K562 (cell line): ENCODE results near the gene CENPH. TPM values are rescaled to one million over a fixed set of nuclear protein-coding genes. Genes with fewer than 3 reads are reported as not detected.

ENCODE experiments used
- E2F6 ChIP-seq, 2 experiments: IDR thresholded peaks; 2 replicates each; pipeline ENCODE4 v1.6.1; 2011; ENCODE audit warnings: borderline replicate concordance in 1 of 2, control low read depth in 1 of 2, low read depth in 1 of 2, low read length in 1 of 2, mild to moderate bottlenecking in 1 of 2, mixed read lengths in 1 of 2, moderate library complexity in 1 of 2; ENCODE audit not compliant: insufficient read depth in 1 of 2, insufficient read length in 1 of 2, poor library complexity in 1 of 2, severe bottlenecking in 1 of 2; ENCODE audit errors: extremely low read depth in 1 of 2
- EGR1 ChIP-seq: fragments of 450-650 bp; conservative IDR thresholded peaks from 2 replicates; pipeline ENCODE4 v1.6.1; 2017; ENCODE audit warnings: mild to moderate bottlenecking
- MGA ChIP-seq: fragments of 450-650 bp; IDR thresholded peaks from 2 replicates; pipeline ENCODE4 v1.6.1; 2016; ENCODE audit warnings: mild to moderate bottlenecking, moderate library complexity
- THAP7 ChIP-seq: fragments of 250-450 bp; sonication (Bioruptor Pico); IDR thresholded peaks from 2 replicates; pipeline ENCODE4 v1.5.0; 2021
- ZKSCAN1 ChIP-seq: fragments of 150-350 bp; IDR thresholded peaks from 2 replicates; pipeline ENCODE4 v1.6.1; 2016; ENCODE audit warnings: low read depth, low read length
- ZNF316 ChIP-seq: fragments of 450-650 bp; IDR thresholded peaks from 2 replicates; pipeline ENCODE4 v1.6.1; 2016
- ZNF561 ChIP-seq: fragments of 450-650 bp; formaldehyde crosslinking; conservative IDR thresholded peaks from 2 replicates; pipeline ENCODE4 v1.4.0; 2020; ENCODE audit warnings: mild to moderate bottlenecking, moderate library complexity
- polyA plus RNA-seq, 8 experiments: library from polyadenylated mRNA; depleted of rRNA in 4 of 8; stranded (reverse) in 5 of 8; unstranded in 3 of 8; fragments of >200 nt; fragmentation: Nextera tagmentation in 2 of 8; fragmentation: Illumina TruSeq in 1 of 8; extraction: Ambion mirVana in 2 of 8; extraction: Trizol in 1 of 8; gene quantifications; 2 replicates each; pipeline versions ENCODE4 v1.2.1 to v1.2.3, GENCODE V29; 2011 to 2014; ENCODE audit warnings: inconsistent platforms in 1 of 8, missing spikeins in 1 of 8
- total RNA-seq, 7 experiments: library from RNA; depleted of rRNA in 6 of 7; stranded (reverse); fragments of >200 nt in 6 of 7; fragmentation: Illumina TruSeq in 2 of 7; extraction: Trizol in 2 of 7; gene quantifications; 2 replicates each; pipeline versions ENCODE4 v1.2.1 to v1.2.3, GENCODE V29; 2011 to 2021; ENCODE audit warnings: low replicate concordance in 1 of 7
- TF ChIP-seq, protein P1 (sequence below): fragments of 450-650 bp; formaldehyde crosslinking; IDR thresholded peaks from 2 replicates; pipeline ENCODE4 v1.4.0; 2022; ENCODE audit warnings: missing genetic modification characterization
- TF ChIP-seq, protein P2 (sequence below), 2 experiments: fragments of 450-650 bp; IDR thresholded peaks; 2 replicates each; pipeline ENCODE4 v1.6.1; 2016

CENPH gene
- total and polyA plus RNA-seq, 9 of the 15 experiments (the other 6 are each of a cell fraction or from before 2014, with no cell fraction given) = 10.5 to 124 (median 74.9) TPM

- TF ChIP-seq ZNF316 (peak; percentile 46; the same call in 1 of the 2 replicates), MGA (peak; percentile 38), ZKSCAN1 (0 out of 2 replicates have a peak, but pooled peaks have one; percentile 28), EGR1 (peak; percentile 76), E2F6 (IDR thresholded peaks at IDR 0.05; ENCODE audit: borderline replicate concordance in 1 of 2, extremely low read depth in 1 of 2, insufficient read depth in 1 of 2, insufficient read length in 1 of 2, low read depth in 1 of 2, low read length in 1 of 2, poor library complexity in 1 of 2, severe bottlenecking in 1 of 2) (peak; percentile 30 to 53), THAP7 (CRISPR knock-in tag) (no peak), ZNF561 (CRISPR knock-in tag) (no peak)
- TF ChIP-seq, protein P1, sequence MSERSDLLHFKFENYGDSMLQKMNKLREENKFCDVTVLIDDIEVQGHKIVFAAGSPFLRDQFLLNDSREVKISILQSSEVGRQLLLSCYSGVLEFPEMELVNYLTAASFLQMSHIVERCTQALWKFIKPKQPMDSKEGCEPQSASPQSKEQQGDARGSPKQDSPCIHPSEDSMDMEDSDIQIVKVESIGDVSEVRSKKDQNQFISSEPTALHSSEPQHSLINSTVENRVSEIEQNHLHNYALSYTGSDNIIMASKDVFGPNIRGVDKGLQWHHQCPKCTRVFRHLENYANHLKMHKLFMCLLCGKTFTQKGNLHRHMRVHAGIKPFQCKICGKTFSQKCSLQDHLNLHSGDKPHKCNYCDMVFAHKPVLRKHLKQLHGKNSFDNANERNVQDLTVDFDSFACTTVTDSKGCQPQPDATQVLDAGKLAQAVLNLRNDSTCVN (CRISPR knock-in tag) = peak; percentile 84; the same call in 1 of the 2 replicates
- TF ChIP-seq, protein P2, sequence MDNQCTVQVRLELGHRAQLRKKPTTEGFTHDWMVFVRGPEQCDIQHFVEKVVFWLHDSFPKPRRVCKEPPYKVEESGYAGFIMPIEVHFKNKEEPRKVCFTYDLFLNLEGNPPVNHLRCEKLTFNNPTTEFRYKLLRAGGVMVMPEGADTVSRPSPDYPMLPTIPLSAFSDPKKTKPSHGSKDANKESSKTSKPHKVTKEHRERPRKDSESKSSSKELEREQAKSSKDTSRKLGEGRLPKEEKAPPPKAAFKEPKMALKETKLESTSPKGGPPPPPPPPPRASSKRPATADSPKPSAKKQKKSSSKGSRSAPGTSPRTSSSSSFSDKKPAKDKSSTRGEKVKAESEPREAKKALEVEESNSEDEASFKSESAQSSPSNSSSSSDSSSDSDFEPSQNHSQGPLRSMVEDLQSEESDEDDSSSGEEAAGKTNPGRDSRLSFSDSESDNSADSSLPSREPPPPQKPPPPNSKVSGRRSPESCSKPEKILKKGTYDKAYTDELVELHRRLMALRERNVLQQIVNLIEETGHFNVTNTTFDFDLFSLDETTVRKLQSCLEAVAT (IDR thresholded peaks at IDR 0.05) = peak; percentile 40 to 71; a peak in 3 of 4 replicates
Observed at GRCh38 chr5:69217548-69218526, 28.5 kb downstream of the CENPH start (continued).
